Epithelial cell of proximal tubule (primary cell): ENCODE data around the gene GJD3. TPM values are rescaled to one million over a fixed set of nuclear protein-coding genes. Genes with fewer than 3 reads are reported as not detected.

Experiments used
- DNase-seq: peaks from one replicate; pipeline ENCODE4 v3.0.0-alpha.2; 2011; ENCODE audit warnings: low read depth
- H3K4me3 ChIP-seq: 2 replicates; pipeline ENCODE4 v1.5.1; 2011; ENCODE audit warnings: low read depth, mild to moderate bottlenecking, low read length
- total RNA-seq: library from RNA; depleted of rRNA; stranded (reverse); fragments of >200 nt; gene quantifications from 2 replicates; pipeline ENCODE4 v1.2.3, GENCODE V29; 2015
- TF ChIP-seq, protein P1 (sequence below): conservative IDR thresholded peaks from 2 replicates; pipeline ENCODE4 v1.5.1; 2012; ENCODE audit warnings: low read depth, mild to moderate bottlenecking, low read length

Gene GJD3
- total RNA-seq, 1 donor from 2014 or later = not detected

DNA sequence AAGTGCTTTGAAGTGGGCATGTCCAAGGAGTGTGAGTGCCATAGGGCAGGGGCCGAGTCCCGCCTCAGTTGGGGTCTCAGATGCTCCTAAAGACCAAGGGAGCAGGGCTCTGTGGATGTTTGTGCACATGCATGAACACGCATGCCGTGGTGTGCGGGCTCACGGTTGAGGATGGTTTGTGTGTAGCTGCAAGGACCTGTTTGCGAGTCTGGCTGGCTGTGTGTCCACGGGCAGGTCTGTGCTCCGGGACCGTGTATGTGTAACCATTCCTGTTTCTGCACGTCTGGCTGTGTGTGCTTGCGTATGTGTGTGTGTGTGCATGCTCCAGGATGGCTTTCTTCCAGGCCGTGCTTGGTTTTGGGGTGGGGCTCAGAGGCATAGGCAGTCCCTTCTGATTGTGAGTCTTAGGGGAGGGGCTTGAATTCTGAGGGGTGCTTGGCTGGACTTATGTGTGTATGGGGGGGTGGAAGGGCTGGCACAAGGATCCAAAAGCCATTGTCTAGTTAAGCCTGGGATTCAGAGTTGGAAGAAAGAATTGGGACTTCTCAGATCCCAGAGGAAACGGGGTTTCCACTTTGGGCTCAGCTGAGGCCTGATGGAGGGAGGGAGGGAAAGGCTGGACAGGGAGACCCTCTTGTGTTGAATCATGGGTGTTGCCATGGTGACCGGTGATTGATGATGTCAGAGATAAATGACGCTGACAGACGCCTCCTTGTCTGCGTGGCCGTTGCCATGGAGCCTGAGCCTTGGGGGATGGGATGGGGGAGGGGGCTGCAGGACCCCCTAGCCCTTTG, 14.4 kb downstream of the GJD3 start:
- H3K4me3 ChIP-seq = no peak overlapping the region
- TF ChIP-seq, protein P1, sequence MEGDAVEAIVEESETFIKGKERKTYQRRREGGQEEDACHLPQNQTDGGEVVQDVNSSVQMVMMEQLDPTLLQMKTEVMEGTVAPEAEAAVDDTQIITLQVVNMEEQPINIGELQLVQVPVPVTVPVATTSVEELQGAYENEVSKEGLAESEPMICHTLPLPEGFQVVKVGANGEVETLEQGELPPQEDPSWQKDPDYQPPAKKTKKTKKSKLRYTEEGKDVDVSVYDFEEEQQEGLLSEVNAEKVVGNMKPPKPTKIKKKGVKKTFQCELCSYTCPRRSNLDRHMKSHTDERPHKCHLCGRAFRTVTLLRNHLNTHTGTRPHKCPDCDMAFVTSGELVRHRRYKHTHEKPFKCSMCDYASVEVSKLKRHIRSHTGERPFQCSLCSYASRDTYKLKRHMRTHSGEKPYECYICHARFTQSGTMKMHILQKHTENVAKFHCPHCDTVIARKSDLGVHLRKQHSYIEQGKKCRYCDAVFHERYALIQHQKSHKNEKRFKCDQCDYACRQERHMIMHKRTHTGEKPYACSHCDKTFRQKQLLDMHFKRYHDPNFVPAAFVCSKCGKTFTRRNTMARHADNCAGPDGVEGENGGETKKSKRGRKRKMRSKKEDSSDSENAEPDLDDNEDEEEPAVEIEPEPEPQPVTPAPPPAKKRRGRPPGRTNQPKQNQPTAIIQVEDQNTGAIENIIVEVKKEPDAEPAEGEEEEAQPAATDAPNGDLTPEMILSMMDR = no peak
- no peak for DNase-seq

GRCh38 chr17:40349477-40349894, 15.1 kb downstream of the GJD3 start:
- TF ChIP-seq, protein P1 = no peak
- no peak overlapping the region for H3K4me3 ChIP-seq
- no peak for DNase-seq

DNA sequence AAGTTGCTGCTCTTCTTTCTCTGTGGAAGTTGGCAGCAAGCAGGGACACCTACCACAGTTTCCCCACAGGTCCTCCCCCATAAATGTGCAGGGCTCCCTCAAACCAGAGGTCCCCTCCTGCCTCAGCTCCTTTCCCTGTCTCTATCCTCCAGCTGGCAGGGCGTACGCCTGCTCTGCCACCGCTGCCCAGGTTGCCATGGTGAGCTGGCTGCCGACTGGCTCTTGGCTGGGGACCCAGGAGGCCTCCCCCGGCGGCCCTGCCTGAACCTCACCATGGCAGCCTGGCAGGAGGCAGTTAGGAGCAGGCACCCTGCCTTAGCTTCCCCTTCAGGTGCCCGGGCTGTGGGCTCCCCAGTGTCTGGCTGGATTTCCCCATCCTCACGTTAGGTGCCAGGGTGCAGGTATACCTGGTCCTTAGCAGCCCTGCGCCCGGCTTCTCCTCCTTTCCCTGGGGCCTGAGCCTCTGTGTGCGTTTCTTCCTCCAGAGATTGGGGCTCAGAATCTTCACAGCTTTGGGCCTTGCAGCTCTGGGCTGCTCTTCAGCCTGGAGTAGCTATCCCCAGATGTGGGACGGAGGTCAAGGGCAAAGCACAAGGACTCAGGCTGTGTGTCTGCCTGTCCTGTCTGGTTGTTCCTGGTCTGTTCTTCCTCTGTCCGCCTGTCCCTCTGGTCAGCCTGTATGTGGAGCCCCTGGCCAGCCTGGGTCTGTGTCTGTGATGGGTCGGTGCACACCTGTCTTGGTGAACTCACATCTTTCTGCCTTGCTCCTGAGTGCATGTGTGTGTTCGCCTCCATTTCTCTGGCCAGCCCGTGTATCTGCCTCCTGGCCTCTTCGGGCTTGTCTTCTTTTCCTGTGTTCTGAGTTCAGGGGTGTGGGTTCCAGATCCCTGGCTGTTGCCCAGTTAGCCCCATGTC, 15.7 kb downstream of the GJD3 start:
- H3K4me3 ChIP-seq = no peak overlapping the region

GRCh38 chr17:40348136-40348504, 16.4 kb downstream of the GJD3 start:
- TF ChIP-seq, protein P1 = no peak
- H3K4me3 ChIP-seq = no peak overlapping the region
- DNase-seq = no peak

More for the DNA sequence above, 15.7 kb downstream of the GJD3 start:
- TF ChIP-seq, protein P1 = no peak
- no peak for DNase-seq

DNA sequence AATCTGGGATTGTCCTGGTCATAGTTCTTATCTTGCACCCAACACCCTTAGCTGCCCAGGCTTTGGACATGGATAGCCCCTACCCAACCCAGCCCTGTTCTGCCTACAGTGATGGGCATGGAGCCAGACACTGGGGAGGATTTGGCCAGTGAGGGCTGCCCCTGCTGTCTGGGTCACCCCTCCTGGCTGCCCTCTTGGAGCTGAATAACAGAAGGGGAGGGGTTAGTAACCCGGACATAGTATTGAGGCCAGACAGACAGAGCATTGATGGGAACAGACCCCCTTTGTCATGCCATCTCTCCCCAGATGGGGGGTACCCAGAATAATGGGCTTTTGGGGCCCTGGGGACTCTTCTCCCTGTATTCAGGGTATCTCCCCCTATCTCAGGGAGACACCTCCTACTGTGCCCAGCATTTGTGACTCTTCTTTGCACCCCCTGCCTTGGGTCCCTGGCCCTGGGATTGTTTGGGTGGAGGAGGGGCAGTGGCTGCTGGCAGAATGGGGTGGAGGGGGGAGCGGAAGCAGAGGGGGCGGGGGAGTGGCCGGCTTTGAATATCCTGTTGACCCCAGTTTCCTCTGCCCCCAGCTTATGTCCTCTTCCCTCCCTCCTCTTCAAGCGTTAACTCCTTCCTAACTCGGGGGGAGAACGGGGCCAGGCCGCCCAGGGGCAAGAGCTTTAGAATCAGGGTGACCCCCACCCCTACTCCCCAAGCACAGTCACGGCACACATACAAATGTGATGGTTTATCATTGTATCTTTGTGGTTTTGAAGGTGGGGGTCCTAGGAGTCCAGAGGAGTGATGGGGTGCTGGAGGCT, 17.0 kb downstream of the GJD3 start:
- TF ChIP-seq, protein P1 = no peak
- DNase-seq = no peak
- H3K4me3 ChIP-seq = no peak overlapping the region

- TF ChIP-seq, protein P1 = no peak
- H3K4me3 ChIP-seq = no peak overlapping the region
- DNase-seq = no peak
Measured at GRCh38 chr17:40346765-40347158, 17.8 kb downstream of the GJD3 start.
